Prostate gland (tissue), 2 donors: ENCODE data around the gene GALNT7.

Experiments
- POLR2AphosphoS5 ChIP-seq: sonication (generic); formaldehyde crosslinking; IDR thresholded peaks from one replicate; pipeline ENCODE4 v1.6.1; 2017; ENCODE audit warnings: antibody characterized with exemption
- TF ChIP-seq, protein P1 (sequence below), 4 experiments: fragments of 200-600 bp in 2 of 4; fragments of 450-650 bp in 2 of 4; sonication (generic) in 2 of 4; IDR thresholded peaks; 1 replicate in 3 of 4; 2 replicates in 1 of 4; pipeline ENCODE4 v1.5.1; 2016 to 2019; ENCODE audit warnings: antibody characterized with exemption in 4 of 4, mild to moderate bottlenecking in 2 of 4, moderate library complexity in 2 of 4

DNA sequence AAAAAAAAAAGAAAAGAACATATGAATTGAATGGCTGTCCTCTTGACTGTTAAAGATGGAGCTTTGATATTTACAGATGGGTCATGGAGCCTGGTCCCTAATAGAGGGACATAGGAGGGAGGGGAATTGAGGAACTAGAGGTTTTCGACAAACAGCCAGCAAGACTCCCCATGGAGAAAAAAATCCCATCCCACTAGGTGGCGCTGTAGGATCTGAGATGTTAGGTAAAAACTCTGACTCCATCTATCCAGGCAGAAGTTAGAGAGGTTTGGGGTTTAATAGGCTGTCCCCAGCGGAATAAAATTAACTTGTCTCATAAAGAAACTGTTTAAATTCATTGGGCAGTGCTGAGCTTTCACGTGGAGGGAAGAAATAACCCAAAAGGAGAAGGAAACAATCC, 119.7 kb downstream of the GALNT7 start:
- TF ChIP-seq, protein P1, sequence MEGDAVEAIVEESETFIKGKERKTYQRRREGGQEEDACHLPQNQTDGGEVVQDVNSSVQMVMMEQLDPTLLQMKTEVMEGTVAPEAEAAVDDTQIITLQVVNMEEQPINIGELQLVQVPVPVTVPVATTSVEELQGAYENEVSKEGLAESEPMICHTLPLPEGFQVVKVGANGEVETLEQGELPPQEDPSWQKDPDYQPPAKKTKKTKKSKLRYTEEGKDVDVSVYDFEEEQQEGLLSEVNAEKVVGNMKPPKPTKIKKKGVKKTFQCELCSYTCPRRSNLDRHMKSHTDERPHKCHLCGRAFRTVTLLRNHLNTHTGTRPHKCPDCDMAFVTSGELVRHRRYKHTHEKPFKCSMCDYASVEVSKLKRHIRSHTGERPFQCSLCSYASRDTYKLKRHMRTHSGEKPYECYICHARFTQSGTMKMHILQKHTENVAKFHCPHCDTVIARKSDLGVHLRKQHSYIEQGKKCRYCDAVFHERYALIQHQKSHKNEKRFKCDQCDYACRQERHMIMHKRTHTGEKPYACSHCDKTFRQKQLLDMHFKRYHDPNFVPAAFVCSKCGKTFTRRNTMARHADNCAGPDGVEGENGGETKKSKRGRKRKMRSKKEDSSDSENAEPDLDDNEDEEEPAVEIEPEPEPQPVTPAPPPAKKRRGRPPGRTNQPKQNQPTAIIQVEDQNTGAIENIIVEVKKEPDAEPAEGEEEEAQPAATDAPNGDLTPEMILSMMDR (IDR thresholded peaks at IDR 0.05), result peak in 3 of 4 experiments; percentile 8 to 33 (median 21)
- no peak for TF ChIP-seq POLR2AphosphoS5
